OCI-LY1 (cell line): ENCODE data around the gene LNPEP.
A peak's percentile ranks its signal among the peaks of the same experiment; 100 is the strongest.

Experiments
- H2AFZ ChIP-seq: fragments of 200-600 bp; sonication (generic), shearing (Covaris generic); 2 replicates; pipeline ENCODE4 v1.6.0; 2014; ENCODE audit warnings: antibody characterized with exemption, mild to moderate bottlenecking, low read length
- H3F3A ChIP-seq: fragments of 200-600 bp; sonication (generic), shearing (Covaris generic); 2 replicates; pipeline ENCODE4 v1.6.0; 2014; ENCODE audit warnings: mild to moderate bottlenecking, antibody characterized with exemption, low read length, moderate library complexity; ENCODE audit not compliant: insufficient read depth
- H3K27ac ChIP-seq: fragments of 200-600 bp; sonication (generic); 2 replicates; pipeline ENCODE4 v1.5.1; 2014; ENCODE audit warnings: low read length, mixed run types, mild to moderate bottlenecking, low read depth; ENCODE audit not compliant: poor library complexity, severe bottlenecking
- H3K27me3 ChIP-seq: fragments of 200-600 bp; sonication (generic); 2 replicates; pipeline ENCODE4 v1.6.0; 2014; ENCODE audit warnings: antibody characterized with exemption, mild to moderate bottlenecking, low read length, moderate library complexity; ENCODE audit not compliant: insufficient read depth
- H3K36me3 ChIP-seq: fragments of 200-600 bp; sonication (generic); 2 replicates; pipeline ENCODE4 v1.6.1; 2014; ENCODE audit warnings: mild to moderate bottlenecking, antibody characterized with exemption, low read length, moderate library complexity, mixed read lengths; ENCODE audit not compliant: insufficient read depth
- H3K4me1 ChIP-seq: fragments of 200-600 bp; sonication (generic); 2 replicates; pipeline ENCODE4 v1.5.1; 2014; ENCODE audit warnings: mild to moderate bottlenecking, low read length, moderate library complexity; ENCODE audit not compliant: insufficient read depth, severe bottlenecking
- H3K4me2 ChIP-seq: fragments of 200-600 bp; sonication (generic), shearing (Covaris generic); 2 replicates; pipeline ENCODE4 v1.6.1; 2014; ENCODE audit warnings: low read length
- H3K4me3 ChIP-seq: fragments of 200-600 bp; sonication (generic); 2 replicates; pipeline ENCODE4 v1.5.1; 2014; ENCODE audit warnings: low read length, low read depth, mild to moderate bottlenecking, mixed read lengths; ENCODE audit not compliant: poor library complexity, severe bottlenecking
- H3K79me2 ChIP-seq: fragments of 200-600 bp; shearing (Covaris generic); 2 replicates; pipeline ENCODE4 v1.6.1; 2016; ENCODE audit warnings: mixed run types, low read length, mixed read lengths; ENCODE audit not compliant: insufficient read depth
- H3K9ac ChIP-seq: fragments of 200-600 bp; sonication (generic), shearing (Covaris generic); 2 replicates; pipeline ENCODE4 v1.6.1; 2014; ENCODE audit warnings: mild to moderate bottlenecking, low read length, mixed read lengths
- H3K9me2 ChIP-seq: fragments of 200-600 bp; sonication (generic), shearing (Covaris generic); 2 replicates; pipeline ENCODE4 v1.6.1; 2014; ENCODE audit warnings: low read depth, mild to moderate bottlenecking, low read length, mixed read lengths
- H3K9me3 ChIP-seq: fragments of 200-600 bp; shearing (Covaris generic); 2 replicates; pipeline ENCODE4 v1.6.1; 2014; ENCODE audit warnings: low read length, mixed read lengths
- H4K20me1 ChIP-seq: fragments of 200-600 bp; sonication (generic), shearing (Covaris generic); 2 replicates; pipeline ENCODE4 v1.6.0; 2016; ENCODE audit warnings: mild to moderate bottlenecking, low read length; ENCODE audit not compliant: insufficient read depth
- EZH2 ChIP-seq: fragments of 200-600 bp; sonication (generic), shearing (Covaris generic); IDR thresholded peaks from 2 replicates; pipeline ENCODE4 v1.8.0; 2017; ENCODE audit warnings: borderline replicate concordance, mixed run types, mild to moderate bottlenecking, antibody characterized with exemption, low read length, moderate library complexity, mixed read lengths
- TF ChIP-seq, protein P1 (sequence below): fragments of 200-600 bp; sonication (generic), shearing (Covaris generic); IDR thresholded peaks from 2 replicates; pipeline ENCODE4 v1.5.1; 2017; ENCODE audit warnings: mild to moderate bottlenecking, antibody characterized with exemption, low read length, moderate library complexity, mixed read lengths

Gene LNPEP

DNA sequence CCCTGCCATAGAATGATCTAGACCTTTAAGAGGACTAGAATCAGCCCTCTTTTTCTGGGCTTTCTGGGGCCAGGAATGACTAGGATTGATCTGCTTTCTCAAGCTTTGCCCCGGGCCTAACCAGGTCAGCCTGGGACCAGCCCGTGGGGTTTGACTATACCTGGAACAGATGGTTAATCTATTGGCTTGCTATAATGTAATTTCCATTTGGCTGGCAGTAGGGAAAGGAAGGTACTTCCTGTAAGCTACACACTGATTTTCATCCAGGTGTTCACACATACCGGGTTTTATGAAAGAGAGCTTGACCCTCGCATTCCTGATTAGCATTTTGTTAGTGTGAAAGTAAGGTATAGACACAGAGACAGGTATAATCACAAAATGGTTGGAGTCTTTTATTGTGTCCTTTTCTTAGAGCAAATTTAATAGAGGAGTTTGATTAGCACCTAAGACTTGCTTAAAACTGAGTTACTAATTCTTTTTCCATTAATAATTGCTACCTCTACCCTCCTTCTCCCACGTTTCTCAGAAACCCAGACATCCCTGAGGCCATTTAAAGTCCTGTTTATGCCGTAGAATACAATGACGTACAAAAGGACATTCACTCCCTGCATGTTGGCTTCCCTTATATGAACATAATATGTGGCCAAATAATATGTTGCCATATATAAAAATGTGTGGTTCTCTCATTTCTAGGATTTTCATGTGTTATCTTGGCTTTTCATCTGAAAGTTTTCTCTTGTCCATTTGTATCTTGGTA, 17.3 kb downstream of the LNPEP start:
- Histone ChIP-seq H3K27me3 (no peaks in the 10 kb centered on the region), H3K4me2 (no peak overlapping the region), H3K9me2 (no peaks in the 10 kb centered on the region), H3K4me1 (peaks cover 43% of the 10 kb centered on the region), H3K36me3 (peaks cover 42% of the 10 kb centered on the region), H4K20me1 (no peaks in the 10 kb centered on the region), H3K79me2 (peaks cover 79% of the 10 kb centered on the region), H2AFZ (no peak overlapping the region), H3K9ac (no peak overlapping the region), H3K4me3 (no peak overlapping the region), H3K27ac (peak overlapping the region; percentile 47), H3K9me3 (peaks cover 5% of the 10 kb centered on the region; the same call in 1 of the 2 replicates), H3F3A (peaks cover 19% of the 10 kb centered on the region)
- TF ChIP-seq EZH2 = no peak
- TF ChIP-seq, protein P1, sequence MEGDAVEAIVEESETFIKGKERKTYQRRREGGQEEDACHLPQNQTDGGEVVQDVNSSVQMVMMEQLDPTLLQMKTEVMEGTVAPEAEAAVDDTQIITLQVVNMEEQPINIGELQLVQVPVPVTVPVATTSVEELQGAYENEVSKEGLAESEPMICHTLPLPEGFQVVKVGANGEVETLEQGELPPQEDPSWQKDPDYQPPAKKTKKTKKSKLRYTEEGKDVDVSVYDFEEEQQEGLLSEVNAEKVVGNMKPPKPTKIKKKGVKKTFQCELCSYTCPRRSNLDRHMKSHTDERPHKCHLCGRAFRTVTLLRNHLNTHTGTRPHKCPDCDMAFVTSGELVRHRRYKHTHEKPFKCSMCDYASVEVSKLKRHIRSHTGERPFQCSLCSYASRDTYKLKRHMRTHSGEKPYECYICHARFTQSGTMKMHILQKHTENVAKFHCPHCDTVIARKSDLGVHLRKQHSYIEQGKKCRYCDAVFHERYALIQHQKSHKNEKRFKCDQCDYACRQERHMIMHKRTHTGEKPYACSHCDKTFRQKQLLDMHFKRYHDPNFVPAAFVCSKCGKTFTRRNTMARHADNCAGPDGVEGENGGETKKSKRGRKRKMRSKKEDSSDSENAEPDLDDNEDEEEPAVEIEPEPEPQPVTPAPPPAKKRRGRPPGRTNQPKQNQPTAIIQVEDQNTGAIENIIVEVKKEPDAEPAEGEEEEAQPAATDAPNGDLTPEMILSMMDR = no peak

DNA sequence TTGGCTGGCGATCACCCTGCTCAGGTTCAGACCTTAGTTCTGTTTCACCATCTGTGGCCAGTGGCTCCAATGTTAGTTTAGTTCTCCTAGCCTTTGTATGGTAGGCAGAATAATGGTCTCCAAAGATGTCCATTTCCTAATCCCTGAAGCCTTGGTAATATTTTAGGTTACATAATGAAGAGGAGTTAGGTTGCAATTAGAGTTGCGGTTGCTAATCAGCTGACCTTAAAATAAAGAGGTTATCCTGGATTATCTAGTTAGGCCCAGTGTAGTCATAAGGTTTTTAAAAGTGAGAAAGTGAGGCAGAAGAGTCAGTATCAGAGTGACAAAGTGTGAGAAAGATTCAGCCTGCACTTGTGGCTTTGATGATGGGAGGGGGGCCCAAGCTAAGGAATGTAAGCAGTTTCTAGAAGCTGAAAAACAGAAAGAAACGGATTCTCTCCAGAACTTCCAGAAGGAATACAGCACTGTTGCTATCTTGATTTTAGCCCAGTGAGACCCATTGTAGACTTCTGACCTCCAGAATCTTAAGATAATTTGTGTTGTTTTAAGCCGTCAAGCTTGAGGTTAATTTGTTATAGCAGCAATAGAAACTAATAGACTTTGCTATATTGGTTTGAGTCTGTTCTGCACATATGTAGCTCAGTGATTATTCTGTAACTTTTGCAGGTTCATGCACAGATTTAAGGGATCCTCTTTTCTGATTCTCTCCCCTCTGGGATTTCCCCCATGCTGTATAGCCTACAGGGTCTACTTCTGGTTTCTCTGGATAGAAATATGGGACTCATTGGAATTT, 21.6 kb downstream of the LNPEP start:
- Histone ChIP-seq H3K27me3 (no peaks in the 10 kb centered on the region), H3K9me2 (no peaks in the 10 kb centered on the region), H3K4me3 (peak overlapping the region; percentile 77), H4K20me1 (no peaks in the 10 kb centered on the region), H3K9ac (peak overlapping the region; percentile 69), H3K4me2 (peak overlapping the region; percentile 94), H3K27ac (peak overlapping the region; percentile 94), H3K79me2 (peaks cover 74% of the 10 kb centered on the region), H2AFZ (no peak overlapping the region), H3F3A (peaks cover 23% of the 10 kb centered on the region), H3K4me1 (peaks cover 80% of the 10 kb centered on the region), H3K36me3 (0 out of 2 replicates have a peak, but pooled peaks cover 13% of the 10 kb centered on the region), H3K9me3 (no peaks in the 10 kb centered on the region)
- TF ChIP-seq, protein P1 = no peak
- TF ChIP-seq EZH2 = no peak

- Histone ChIP-seq H3K27me3 (no peaks in the 10 kb centered on the region), H3K4me1 (peaks cover 86% of the 10 kb centered on the region), H3K36me3 (peaks cover 19% of the 10 kb centered on the region; the same call in 1 of the 2 replicates), H3F3A (peaks cover 23% of the 10 kb centered on the region), H3K4me3 (peak overlapping the region; percentile 77), H3K9me2 (no peaks in the 10 kb centered on the region), H3K9ac (peak overlapping the region; percentile 69), H3K4me2 (peak overlapping the region; percentile 94), H3K27ac (peak overlapping the region; percentile 94), H3K9me3 (no peaks in the 10 kb centered on the region), H3K79me2 (peaks cover 74% of the 10 kb centered on the region), H4K20me1 (no peaks in the 10 kb centered on the region), H2AFZ (no peak overlapping the region)
- TF ChIP-seq, protein P1 = no peak
- no peak for TF ChIP-seq EZH2
Measured at GRCh38 chr5:96958977-96959376, 23.1 kb downstream of the LNPEP start.
